Right lung (tissue), 5 donors: ENCODE measurements around the gene RAVER1. TPM values are rescaled to one million over a fixed set of nuclear protein-coding genes. Genes with fewer than 3 reads are reported as not detected.
A peak's percentile ranks its signal among the peaks of the same experiment; 100 is the strongest.

Source experiments
- DNase-seq, 2 donors: peaks; one replicate each; pipeline ENCODE4 v3.0.0-alpha.2; 2013
- polyA plus RNA-seq, 5 donors: library from polyadenylated mRNA; unstranded; fragments of 120-200 nt; gene quantifications; one replicate each; pipeline versions ENCODE4 v1.2.1 to v1.2.3, GENCODE V29; 2013; ENCODE audit warnings: inconsistent platforms in 1 of 5, low replicate concordance in 1 of 5; ENCODE audit not compliant: insufficient read length in 5 of 5, insufficient read depth in 1 of 5

RAVER1 gene
- polyA plus RNA-seq, 5 donors, result 19.3 to 41.3 (median 24.8) TPM

DNA sequence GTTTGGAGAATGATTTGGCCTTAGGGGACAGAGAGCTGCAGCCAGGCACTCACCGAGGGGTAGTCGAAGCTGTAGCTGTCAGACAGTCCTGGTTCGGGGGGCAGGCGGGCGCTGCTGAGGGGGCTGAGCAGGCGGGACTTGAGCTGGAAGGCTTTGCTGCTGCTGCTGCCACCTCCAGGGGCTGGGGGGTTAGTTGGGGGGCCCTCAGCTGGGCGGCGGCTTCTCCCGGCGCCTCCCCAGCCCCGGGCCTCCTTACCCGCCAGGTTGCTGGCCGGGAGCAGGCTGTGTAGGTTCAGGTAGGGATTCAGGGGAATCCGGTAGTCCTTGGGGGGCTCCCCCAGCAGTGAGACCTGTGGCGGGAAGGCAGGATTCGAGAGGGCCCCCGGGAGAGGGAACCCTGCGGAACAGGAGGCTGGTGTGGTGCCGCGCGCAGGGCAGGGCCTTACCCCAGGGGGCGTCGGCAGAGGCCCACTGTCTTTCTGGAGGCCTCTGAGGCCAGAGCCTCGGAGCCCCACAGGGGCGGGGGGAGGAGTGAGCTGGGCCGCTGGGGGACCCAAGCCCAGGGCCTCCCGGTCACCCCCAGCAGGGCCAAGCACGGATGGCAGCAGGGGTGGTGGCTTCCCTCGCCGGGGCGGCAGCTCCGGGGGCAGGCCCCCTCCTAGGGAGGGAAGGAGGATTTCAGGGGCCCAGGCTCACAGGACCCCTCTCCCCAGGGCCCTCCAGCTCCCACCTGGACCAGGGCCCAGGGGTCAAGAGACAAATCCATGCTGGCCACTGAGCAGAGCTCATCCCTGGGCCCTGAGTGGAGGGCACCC lies 12.5 kb downstream of the RAVER1 start:
- DNase-seq, result no peak

DNA sequence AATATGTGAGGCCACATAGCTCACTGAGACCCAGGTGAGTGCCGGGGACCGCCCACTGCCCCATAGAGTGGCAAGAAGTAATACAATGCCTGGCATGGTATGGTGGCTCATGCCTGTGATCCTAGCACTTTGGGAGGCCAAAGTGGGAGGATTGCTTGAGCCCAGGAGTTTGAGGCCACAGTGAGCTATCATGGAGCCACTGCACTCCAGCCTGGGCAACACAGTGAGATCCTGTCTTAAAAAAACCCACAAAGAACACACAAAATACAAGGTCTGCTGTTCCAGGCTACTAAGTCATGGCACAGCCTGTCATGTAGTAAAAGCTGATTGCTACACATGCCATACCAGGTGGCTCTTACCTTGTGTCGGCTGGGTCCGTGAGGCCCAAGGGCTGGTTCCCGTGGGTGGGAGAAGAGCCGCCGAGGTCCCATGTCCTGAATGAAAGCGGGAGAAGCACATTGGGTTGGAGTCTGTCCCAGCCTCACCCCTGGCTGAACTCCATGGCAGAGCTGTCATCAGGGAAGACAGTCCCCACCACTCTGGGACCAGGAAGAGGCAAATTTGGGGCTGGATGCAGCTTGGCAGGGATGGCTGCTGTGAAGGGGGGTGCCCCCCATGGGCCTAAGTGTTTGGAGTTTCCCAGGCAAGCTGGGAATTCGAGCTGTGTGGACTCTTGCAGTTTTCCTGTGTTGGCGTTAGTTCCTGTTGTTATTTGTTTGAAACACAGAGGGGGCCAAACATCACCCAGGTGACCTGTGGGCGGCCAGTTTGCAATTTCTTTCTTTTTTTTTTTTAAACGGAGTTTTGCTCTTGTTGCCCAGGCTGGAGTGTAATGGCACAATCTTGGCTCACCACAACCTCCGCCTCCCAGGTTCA lies 14.3 kb downstream of the RAVER1 start:
- no peak for DNase-seq

DNA sequence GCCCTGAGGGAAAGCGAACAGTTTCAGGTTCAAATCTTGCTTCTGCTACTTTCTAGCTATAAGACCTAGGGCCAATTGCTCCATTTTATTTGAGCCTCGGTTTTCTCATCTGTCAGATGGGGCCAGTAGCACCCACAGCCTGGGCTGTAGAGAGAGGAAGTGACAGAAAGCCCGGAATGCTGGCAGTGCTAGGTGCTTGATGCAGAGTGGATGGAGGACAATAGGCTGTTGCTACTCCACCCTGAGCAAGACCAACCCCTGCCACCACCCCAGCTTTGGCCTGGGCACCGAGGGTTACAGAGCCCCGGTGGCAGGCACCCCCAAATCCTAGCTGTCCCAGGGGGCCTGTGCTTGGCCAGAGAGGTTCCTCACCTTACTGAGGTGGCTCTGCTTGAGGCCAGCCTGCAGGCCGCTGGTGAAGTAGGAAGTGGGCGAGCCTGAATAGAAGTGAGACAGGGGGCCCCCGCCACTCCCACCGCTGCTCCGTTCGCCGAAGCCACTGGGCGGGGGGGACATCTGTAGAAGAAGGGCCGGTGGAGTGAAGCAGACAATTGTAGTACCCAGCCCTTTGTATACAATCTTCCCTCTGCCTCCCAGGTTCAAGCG lies 15.4 kb downstream of the RAVER1 start:
- no peak for DNase-seq

DNA sequence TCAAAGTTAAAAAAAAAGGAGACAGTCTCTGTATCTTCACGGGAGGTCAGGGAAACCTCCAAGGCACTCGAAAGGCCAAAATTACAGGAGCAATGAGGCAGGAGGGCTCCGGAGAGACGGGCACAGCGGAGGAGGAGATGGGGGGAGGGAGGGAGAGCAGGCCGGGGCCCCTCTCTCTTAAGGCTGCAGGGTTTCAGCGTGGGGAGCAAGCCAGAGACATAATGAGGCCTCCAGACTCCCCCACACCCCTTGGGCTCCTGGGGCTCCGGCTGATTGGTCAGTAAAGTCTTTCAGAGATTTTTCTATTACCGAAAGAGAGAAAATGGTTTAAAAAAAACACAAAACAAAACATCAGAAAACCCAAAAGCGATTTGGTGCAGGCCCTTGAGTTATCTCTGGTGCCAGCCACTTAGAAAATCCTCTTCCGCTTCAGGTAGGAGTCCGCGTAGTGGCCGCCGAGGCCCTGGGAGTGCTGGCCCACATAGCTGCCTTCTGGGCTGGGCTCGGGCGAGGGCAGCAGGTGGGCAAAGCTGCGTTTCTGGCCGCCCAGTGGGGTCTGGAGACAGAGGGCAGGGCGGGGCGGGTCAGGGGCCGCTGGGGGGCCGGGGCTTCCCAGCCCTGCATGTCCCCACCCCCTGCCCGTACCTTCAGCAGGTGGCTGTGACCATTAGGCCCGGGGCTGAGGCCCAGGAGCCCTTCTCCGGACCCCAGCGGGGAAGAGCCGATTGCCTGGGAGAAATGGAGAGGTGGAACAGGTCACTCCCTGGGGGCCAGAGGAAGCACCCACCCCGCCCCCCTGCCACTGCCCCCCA lies 16.1 kb downstream of the RAVER1 start:
- no peak for DNase-seq

DNA sequence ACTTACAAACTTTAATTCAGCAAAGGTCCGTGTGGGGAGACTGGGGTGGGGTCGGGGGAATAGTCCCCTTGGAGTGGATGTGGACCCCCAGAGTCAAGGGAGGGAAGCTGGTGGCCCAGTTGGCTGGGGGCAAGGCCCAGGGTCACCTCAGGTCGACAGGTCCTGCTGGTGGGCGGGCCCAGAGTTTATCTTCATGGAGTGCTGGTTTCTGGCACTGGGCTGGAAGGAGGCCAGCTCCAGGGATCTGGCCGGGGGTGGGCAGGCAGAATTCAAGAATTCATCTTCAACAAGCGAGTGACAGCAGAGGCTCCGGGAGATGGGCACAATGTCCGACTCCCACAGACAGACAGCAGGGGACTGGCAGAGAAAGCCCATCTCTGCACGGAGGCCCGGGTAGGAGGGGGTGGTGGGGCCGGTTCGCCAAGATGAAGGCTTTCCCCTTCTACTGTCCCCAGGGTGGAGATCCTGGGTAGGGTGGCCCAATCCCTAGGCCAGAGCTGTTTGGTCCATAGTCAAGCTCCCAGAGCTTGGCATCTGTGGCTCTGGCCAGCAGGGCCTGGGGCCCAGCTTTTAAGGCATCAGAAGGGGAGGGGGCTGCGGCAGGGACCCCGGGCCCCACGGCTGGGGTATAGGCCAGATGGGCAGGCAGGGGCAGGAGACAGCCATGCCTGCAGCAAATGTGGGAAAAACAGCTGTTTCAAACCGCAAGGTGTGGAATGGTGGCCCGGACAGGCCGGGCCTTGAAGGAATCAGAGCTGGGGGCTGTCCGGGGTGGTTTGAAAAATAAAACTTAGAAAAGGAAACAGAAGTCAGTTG lies 16.9 kb downstream of the RAVER1 start:
- no peak for DNase-seq

DNA sequence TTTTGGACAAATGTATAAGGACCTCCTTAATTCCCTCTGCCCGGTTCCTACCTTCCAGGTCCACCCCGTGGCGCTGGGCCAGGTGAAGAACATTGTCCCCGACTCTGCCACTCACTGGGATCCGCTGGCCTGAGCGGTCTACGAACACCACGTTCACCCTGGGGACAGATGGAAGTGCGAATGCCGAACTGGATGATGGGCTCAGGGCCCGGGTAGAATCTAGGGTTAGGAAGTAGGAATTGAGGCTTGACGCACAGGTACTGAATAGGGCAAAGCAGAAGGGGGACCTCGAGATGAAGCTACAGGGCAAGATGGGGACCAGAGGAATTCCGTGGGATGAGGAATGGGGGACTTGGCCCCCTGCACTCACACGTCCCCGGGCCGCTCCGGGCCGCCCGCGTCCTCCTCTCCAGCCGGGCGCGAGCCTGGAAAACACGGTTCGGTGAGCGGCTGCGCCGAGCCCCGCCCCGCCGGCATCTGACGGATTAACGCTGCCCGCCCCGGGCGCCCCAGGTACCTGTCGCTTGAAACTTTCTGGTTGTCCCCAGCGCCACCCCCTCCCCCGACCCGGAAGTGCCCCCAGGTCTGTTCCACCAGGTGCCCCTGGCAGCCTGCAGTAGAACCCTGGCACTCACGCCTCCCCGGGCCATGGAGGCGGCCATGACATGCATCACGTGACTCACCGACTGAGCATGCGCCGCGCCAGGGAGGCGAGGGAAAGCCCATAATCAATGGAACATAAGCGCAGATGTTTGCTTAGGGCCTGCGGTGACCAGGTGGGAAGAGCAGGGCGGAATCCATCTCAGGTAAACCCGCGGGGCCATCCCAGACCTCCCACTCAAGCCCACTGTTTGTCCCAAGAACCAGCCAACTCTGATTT lies 17.8 kb downstream of the RAVER1 start, which contains the start of gene FDX2:
Gene FDX2 (minus strand): TSS at position 681 of the 880 bp plus-strand sequence. CDS start 19 bp downstream, at position 662.
- DNase-seq, result peak; percentile 73 to 76

DNA sequence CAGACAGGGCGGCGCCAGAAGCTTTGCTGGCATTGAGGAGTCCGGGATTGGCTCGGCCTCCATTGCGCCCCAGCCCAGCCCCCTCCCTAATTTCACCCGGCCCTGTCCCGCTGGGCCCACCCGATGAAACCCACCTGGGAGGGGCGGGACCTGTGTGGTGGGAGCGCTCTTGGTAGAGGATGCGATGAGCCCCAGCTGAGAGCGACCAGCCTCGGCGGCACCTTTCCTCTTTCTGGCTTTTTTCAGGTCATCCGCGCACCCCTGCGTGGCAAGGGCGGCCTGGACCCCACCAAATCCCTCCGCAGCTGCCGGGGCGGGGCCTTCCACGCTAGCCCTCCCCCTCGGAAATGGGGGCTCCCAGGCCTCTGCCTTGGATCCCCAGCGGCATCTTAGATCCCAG lies 23.9 kb downstream of the RAVER1 start, which contains the start of gene ZGLP1:
Gene ZGLP1 (minus strand): TSS at position 393 of the 400 bp plus-strand sequence.
- no peak for DNase-seq

DNA sequence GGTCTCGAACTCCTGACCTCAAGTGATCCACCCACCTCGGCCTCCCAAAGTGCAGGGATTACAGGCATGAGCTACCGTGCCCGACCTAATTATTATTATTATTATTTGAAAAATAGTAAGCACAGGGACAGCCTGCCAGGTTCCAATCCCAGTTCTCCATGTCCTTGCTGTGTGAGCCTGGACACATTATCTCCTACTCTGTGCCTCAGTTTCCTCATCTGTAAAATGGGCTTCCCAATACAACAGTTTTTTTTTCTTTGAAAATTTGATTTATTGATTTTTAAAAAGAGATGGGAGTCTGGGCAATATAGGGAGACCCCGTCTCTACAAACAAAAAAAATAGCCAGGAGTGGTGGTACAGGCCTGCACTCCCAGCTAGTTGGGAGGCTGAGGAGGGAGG lies 27.0 kb downstream of the RAVER1 start:
- DNase-seq, result no peak

DNA sequence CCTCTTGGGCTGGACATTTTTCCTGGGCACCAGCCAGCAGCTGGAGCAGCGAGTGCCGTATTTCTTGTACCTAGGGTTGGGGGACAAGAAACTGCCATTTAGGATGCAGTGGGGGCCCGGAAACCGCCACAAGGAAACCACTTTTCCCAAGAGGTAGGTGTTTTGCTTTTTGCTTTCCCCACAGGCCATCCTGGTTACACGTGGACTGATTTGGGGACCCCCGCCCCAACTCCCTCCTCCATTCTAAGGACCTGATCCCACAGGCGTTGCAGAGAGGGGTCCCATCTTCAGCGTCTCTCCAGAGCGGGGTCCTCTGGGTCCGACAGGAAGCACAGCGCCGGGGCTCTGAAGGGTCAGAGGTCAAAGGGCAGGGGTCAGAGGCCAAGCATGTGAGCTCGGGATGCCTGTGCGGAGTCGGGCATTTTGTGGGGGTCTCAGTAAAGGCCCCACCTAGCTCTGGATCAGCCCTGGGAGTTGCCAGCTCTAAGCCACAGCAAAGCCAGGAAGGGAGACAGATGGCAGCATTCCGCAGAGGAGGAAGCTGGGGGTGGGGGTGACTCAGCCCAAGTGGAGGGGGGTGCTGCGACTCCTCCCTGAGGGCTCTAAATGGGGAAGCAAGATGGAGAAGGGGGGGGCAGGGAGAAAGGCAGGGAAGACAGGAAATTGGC lies 28.1 kb downstream of the RAVER1 start:
- no peak for DNase-seq

DNA sequence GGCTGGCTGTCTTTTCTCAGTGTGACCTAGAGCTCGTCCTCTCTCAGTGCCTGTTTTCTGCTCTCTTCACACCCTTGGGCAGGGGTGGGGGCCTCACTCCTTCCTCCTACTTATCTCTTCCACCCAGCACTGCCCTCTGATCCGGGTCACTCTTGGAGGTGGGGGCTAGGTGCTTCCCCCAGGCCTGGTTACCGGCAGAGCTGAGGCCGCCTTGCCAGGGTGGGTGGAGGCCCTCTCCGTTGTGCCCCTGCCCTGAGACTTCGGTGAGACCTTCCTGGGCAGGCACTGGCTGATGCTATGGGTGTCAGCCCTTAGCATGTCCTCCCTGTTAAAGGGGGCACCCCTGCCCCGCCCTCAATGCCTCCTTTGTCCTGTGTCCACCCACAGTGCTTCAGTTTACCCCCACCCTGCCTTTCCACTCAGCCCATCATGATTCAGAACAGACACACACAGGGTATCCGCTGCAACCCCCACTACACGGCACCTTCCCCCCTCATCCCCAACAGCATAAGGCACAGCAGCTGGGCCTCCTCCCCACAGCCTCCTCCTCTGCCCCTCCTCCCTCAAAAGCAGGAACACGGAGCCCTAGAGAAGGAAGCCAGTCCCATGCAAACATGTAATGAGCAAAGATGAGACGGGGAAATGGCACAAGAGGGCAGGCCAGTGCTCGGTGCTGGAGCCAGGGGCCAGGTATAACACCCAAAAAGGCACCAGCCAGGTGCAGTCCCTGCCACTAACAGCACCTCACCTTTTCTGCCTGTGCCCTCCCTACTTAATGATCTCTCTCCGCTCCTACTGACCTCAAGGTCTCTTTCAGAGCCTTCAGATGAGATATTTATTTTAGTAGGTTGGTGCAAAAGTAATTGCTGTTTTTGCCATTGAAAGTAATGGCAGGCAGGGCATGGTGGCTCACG lies 33.5 kb downstream of the RAVER1 start:
- no peak for DNase-seq

DNA sequence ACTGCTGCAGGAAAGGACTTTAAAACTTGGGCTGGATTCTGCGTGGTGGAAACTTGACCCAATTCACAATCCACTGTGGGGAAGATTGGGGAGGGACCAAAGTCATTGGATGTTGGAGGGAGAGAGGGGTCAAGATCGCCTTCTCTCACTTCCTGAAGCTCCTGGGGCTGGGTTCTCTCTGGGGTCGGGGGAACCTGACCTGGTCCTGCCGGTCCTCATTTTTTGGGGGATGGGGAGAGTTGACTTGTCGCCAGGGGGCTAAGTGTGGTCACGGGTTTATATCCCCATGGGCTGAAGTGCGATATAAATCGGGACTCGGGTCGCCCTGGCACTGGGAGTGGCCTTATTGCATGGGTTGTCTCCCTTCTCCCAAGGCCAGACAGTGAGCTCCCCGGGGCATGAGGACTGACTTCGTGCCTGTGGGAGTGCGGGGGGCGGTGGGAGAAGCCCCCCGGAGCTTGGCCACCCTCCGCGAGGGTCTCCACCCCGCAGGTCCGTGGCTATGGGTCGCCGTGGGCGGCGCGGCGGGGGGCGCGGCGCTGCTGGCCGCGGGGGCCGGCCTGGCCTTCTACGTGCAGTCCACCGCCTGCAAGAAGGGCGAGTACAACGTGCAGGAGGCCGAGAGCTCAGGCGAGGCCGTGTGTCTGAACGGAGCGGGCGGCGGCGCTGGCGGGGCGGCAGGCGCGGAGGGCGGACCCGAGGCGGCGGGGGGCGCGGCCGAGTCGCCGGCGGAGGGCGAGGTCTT lies 37.3 kb downstream of the RAVER1 start:
- DNase-seq, result no peak

DNA sequence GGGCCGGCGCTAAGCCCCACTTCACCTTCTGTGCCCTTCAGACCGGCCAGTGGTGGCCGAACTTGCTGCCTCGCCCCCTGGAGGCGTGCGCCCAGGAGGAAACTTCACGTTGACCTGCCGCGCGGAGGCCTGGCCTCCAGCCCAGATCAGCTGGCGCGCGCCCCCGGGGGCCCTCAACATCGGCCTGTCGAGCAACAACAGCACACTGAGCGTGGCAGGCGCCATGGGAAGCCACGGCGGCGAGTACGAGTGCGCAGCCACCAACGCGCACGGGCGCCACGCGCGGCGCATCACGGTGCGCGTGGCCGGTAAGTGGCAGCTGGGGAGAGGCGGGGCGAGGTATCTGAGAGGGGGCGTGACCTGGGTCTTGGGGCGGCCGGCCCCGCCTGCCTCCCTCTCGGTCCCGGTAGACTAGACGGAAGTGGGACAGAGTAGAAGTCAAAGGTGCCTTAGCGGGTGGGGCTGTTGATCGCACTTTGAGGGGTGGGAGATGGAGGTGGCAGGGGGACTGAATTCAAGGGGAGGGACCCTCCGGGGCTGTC lies 38.0 kb downstream of the RAVER1 start:
- no peak for DNase-seq

DNA sequence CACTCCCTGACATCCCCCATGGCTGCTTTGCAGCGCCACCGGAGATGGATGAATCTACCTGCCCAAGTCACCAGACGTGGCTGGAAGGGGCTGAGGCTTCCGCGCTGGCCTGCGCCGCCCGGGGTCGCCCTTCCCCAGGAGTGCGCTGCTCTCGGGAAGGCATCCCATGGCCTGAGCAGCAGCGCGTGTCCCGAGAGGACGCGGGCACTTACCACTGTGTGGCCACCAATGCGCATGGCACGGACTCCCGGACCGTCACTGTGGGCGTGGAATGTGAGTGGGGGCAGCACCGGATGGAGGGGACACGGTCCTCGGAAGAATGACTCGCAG lies 39.0 kb downstream of the RAVER1 start:
- DNase-seq, result no peak

DNA sequence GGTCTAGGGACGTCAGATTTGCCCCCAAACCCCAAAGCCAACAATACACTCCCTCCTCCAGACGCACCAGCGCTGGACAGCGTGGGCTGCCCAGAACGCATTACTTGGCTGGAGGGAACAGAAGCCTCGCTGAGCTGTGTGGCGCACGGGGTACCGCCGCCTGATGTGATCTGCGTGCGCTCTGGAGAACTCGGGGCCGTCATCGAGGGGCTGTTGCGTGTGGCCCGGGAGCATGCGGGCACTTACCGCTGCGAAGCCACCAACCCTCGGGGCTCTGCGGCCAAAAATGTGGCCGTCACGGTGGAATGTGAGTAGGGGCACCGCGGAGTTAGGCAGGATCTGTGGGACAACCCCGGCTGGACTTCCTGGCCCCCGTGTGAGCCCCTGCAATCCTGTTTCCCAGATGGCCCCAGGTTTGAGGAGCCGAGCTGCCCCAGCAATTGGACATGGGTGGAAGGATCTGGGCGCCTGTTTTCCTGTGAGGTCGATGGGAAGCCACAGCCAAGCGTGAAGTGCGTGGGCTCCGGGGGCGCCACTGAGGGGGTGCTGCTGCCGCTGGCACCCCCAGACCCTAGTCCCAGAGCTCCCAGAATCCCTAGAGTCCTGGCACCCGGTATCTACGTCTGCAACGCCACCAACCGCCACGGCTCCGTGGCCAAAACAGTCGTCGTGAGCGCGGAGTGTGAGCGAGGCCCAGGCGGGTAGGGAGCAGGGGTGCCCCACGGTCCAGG lies 39.5 kb downstream of the RAVER1 start:
- no peak for DNase-seq

DNA sequence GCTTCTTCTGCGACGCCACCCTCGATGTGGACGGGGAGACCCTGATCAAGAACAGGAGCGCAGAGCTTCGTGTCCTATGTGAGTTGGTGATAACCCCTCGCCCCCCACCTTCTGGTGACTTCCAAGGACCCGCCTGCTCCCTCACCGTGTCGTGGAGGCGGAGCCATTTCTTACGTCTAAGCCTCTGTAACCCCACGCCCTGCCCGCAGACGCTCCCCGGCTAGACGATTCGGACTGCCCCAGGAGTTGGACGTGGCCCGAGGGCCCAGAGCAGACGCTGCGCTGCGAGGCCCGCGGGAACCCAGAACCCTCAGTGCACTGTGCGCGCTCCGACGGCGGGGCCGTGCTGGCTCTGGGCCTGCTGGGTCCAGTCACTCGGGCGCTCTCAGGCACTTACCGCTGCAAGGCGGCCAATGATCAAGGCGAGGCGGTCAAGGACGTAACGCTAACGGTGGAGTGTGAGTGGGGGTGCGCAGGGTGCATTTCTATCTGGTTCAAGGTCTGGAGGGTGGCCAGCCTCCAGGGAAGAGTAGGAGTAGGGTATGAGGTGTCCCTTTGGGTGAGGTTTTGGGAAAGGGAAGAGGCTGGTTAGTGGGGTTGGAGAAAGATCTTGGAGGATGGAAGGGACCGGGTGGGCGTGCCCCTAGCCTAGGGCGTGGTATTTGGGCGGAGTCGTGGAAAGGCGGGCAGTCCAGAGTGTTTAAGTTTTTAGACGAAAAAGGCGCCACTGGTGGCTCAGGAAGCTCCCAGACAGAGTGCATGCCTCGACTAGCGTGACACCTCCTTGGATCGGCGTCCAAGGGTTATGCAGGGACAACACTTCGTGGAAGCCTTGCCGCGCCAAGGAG lies 40.3 kb downstream of the RAVER1 start:
- no peak for DNase-seq
